ENCODE data around the gene SOX4. TPM values are rescaled to one million over a fixed set of nuclear protein-coding genes. Genes with fewer than 3 reads are reported as not detected.

Gene SOX4
- total RNA-seq, result 24.1 and 111 TPM in 2 replicates

DNA sequence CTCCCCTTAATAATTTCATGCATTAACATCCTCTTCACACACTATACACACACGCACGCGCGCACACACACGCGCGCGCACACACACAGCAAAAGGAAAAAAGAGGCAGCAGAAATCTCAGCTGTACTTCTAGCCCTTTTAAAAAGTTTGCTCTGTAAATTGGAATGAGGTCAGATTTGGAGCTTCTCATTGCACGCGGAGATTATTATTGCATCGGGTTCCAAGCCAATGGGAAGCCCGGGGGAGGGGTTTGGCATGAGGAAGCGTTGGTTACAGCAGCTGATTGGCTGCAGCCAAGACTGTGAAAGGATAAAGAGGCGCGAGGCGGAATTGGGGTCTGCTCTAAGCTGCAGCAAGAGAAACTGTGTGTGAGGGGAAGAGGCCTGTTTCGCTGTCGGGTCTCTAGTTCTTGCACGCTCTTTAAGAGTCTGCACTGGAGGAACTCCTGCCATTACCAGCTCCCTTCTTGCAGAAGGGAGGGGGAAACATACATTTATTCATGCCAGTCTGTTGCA is at the start of gene SOX4:
Gene SOX4 (plus strand): TSS at position 340 of the 515 bp plus-strand sequence. CDS start 784 bp downstream, outside the sequence.

Data from tracheal epithelial cell (primary cell).